IPS-20b (cell line): ENCODE measurements around the gene FYN.
"Not testable (repeated sequence)": the region's sequence is repeated elsewhere in the genome, so short reads cannot be mapped to it uniquely, and the experiment has no call there.

Experiments used
- H3K27ac ChIP-seq: one replicate; pipeline ENCODE4 v1.5.1; 2013; ENCODE audit warnings: low read length
- H3K27me3 ChIP-seq: 2 replicates; pipeline ENCODE4 v1.6.1; 2013; ENCODE audit warnings: mild to moderate bottlenecking, low read length, inconsistent platforms; ENCODE audit not compliant: insufficient read depth
- H3K36me3 ChIP-seq: 2 replicates; pipeline ENCODE4 v1.6.1; 2013; ENCODE audit warnings: low read depth, mild to moderate bottlenecking, inconsistent platforms, low read length, moderate library complexity; ENCODE audit not compliant: insufficient read depth
- H3K4me1 ChIP-seq: 2 replicates; pipeline ENCODE4 v1.6.1; 2013; ENCODE audit warnings: mild to moderate bottlenecking, control low read depth, inconsistent platforms, low read length, moderate library complexity; ENCODE audit not compliant: insufficient read depth
- H3K4me3 ChIP-seq: 2 replicates; pipeline ENCODE4 v1.5.1; 2013; ENCODE audit warnings: mild to moderate bottlenecking, low read length, inconsistent platforms
- H3K9ac ChIP-seq: 2 replicates; pipeline ENCODE4 v1.6.1; 2013; ENCODE audit warnings: low read depth, mild to moderate bottlenecking, inconsistent platforms, low read length, moderate library complexity
- H3K9me3 ChIP-seq: 2 replicates; pipeline ENCODE4 v1.6.1; 2013; ENCODE audit warnings: mild to moderate bottlenecking, low read depth, low read length, inconsistent platforms; ENCODE audit not compliant: insufficient read depth

FYN gene

GRCh38 chr6:111838749-111839484 lies 34.3 kb downstream of the FYN start:
- no peaks in the 10 kb centered on the region for H3K9me3 ChIP-seq
- H3K27ac ChIP-seq = no peak overlapping the region
- H3K4me1 ChIP-seq = peaks cover 28% of the 10 kb centered on the region; the same call in 1 of the 2 replicates
- H3K4me3 ChIP-seq = no peak overlapping the region
- H3K36me3 ChIP-seq = no peaks in the 10 kb centered on the region
- no peaks in the 10 kb centered on the region for H3K27me3 ChIP-seq
- H3K9ac ChIP-seq = no peak overlapping the region

- H3K27ac ChIP-seq = no peak overlapping the region
- no peak overlapping the region for H3K9ac ChIP-seq
- no peaks in the 10 kb centered on the region for H3K27me3 ChIP-seq
- no peaks in the 10 kb centered on the region for H3K9me3 ChIP-seq
- H3K4me1 ChIP-seq = peaks cover 19% of the 10 kb centered on the region; the same call in 1 of the 2 replicates
- no peaks in the 10 kb centered on the region for H3K36me3 ChIP-seq
- H3K4me3 ChIP-seq = no peak overlapping the region
Measured at GRCh38 chr6:111837641-111838500, 35.4 kb downstream of the FYN start.

DNA sequence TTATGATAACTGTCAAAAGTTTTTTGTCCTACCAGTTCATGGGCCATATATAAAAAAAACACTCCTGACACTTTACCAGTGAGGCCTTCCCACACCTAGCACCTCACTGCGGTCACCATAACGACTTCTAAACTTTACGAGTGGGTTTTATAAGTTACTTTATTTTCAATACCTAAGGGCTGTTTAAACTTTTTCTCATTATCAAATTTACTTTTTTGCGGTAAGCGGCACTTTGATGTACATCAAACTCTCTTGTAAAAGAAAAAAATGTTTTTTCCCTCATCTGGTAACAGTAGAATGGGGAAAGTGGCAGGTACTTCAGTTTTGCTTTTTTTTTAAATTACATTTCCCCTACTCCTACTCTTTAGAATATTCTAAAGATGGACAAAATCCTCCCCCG lies 36.2 kb downstream of the FYN start:
- no peak overlapping the region for H3K9ac ChIP-seq
- H3K36me3 ChIP-seq = no peaks in the 10 kb centered on the region
- H3K27me3 ChIP-seq = no peaks in the 10 kb centered on the region
- no peak overlapping the region for H3K27ac ChIP-seq
- no peak overlapping the region for H3K4me3 ChIP-seq
- H3K4me1 ChIP-seq = peaks cover 10% of the 10 kb centered on the region; the same call in 1 of the 2 replicates
- no peaks in the 10 kb centered on the region for H3K9me3 ChIP-seq

- H3K9ac ChIP-seq = no peak overlapping the region; the same call in 1 of the 2 replicates
- H3K27me3 ChIP-seq = no peaks in the 10 kb centered on the region
- H3K9me3 ChIP-seq = no peaks in the 10 kb centered on the region
- no peaks in the 10 kb centered on the region for H3K36me3 ChIP-seq
- H3K4me1 ChIP-seq = peaks cover 8% of the 10 kb centered on the region; the same call in 1 of the 2 replicates
- no peak overlapping the region for H3K27ac ChIP-seq
- no peak overlapping the region for H3K4me3 ChIP-seq
Measured at GRCh38 chr6:111835807-111836206, 37.4 kb downstream of the FYN start.

DNA sequence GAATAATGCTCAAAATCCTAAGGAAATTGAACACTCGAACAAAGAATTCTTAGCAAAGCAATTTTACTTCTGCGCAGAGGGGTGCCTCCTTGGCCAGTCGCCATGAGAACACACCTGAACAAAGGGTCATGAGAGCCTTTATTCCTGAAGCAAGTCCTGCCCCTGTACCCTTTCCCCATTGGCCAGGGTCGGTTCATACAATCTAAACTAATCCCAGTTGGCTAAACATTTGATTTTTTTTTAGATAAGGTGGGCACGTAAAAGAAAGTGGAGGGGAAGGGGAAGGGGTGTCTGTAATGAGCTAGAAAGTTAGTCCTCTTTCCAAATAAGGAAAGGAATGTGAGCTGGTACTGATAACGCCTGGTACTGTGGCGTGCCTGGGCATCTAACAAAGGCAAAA lies 37.9 kb downstream of the FYN start:
- H3K9me3 ChIP-seq, H3K4me1 ChIP-seq, H3K36me3 ChIP-seq, H3K9ac ChIP-seq, H3K27ac ChIP-seq, H3K27me3 ChIP-seq, H3K4me3 ChIP-seq: not testable (repeated sequence)

DNA sequence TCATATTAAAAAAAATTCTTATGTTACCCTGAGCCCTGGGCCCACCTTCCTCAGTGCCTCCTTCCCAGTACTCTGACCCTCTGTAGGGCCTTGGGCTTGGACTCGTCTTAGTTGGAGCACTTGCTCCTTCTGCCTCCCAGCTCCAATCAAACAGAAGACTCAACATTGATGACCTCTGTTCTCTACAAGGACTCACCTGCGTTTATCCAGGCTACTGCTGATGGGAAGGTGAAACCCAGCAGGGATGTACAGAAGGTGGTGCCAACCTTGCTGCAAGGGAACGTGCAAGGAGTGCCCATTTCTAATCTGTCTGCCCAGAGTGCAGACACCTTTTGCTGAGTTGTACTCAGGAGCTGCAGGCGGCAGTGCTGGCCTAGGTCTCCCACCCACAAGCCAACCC lies 38.9 kb downstream of the FYN start:
- Histone ChIP-seq H3K27me3 (no peaks in the 10 kb centered on the region), H3K9me3 (no peaks in the 10 kb centered on the region), H3K9ac (no peak overlapping the region), H3K27ac (no peak overlapping the region), H3K4me3 (no peak overlapping the region), H3K36me3 (no peaks in the 10 kb centered on the region), H3K4me1 (peaks cover 8% of the 10 kb centered on the region; the same call in 1 of the 2 replicates)

GRCh38 chr6:111832833-111833418 lies 40.3 kb downstream of the FYN start:
- Histone ChIP-seq H3K27me3 (no peaks in the 10 kb centered on the region), H3K36me3 (no peaks in the 10 kb centered on the region; the same call in 1 of the 2 replicates), H3K4me3 (no peak overlapping the region), H3K27ac (no peak overlapping the region), H3K9me3 (no peaks in the 10 kb centered on the region), H3K4me1 (peaks cover 8% of the 10 kb centered on the region; the same call in 1 of the 2 replicates), H3K9ac (no peak overlapping the region)

- Histone ChIP-seq H3K27me3 (no peaks in the 10 kb centered on the region), H3K4me3 (no peak overlapping the region), H3K4me1 (peaks cover 8% of the 10 kb centered on the region; the same call in 1 of the 2 replicates), H3K9me3 (no peaks in the 10 kb centered on the region), H3K27ac (no peak overlapping the region), H3K9ac (no peak overlapping the region), H3K36me3 (no peaks in the 10 kb centered on the region; the same call in 1 of the 2 replicates)
Measured at GRCh38 chr6:111831408-111831807, 41.8 kb downstream of the FYN start.

GRCh38 chr6:111829998-111830397 lies 43.3 kb downstream of the FYN start:
- no peaks in the 10 kb centered on the region; the same call in 1 of the 2 replicates for H3K36me3 ChIP-seq
- H3K27me3 ChIP-seq = no peaks in the 10 kb centered on the region
- no peak overlapping the region for H3K9ac ChIP-seq
- no peak overlapping the region for H3K4me3 ChIP-seq
- H3K9me3 ChIP-seq = no peaks in the 10 kb centered on the region
- no peaks in the 10 kb centered on the region; the same call in 1 of the 2 replicates for H3K4me1 ChIP-seq
- no peak overlapping the region for H3K27ac ChIP-seq

GRCh38 chr6:111829581-111829980 lies 43.7 kb downstream of the FYN start:
- H3K9ac ChIP-seq = no peak overlapping the region
- no peaks in the 10 kb centered on the region; the same call in 1 of the 2 replicates for H3K36me3 ChIP-seq
- no peak overlapping the region for H3K4me3 ChIP-seq
- H3K27ac ChIP-seq = no peak overlapping the region
- no peaks in the 10 kb centered on the region for H3K27me3 ChIP-seq
- H3K9me3 ChIP-seq = no peaks in the 10 kb centered on the region
- no peaks in the 10 kb centered on the region for H3K4me1 ChIP-seq

- H3K27ac ChIP-seq = no peak overlapping the region
- no peak overlapping the region for H3K4me3 ChIP-seq
- no peaks in the 10 kb centered on the region for H3K4me1 ChIP-seq
- H3K9me3 ChIP-seq = no peaks in the 10 kb centered on the region
- H3K27me3 ChIP-seq = no peaks in the 10 kb centered on the region
- H3K9ac ChIP-seq = no peak overlapping the region
- no peaks in the 10 kb centered on the region; the same call in 1 of the 2 replicates for H3K36me3 ChIP-seq
Measured at GRCh38 chr6:111828809-111829208, 44.4 kb downstream of the FYN start.
